Right lobe of liver (tissue), 4 donors: ENCODE results near the gene OPCML.

ENCODE experiments used
- CTCF ChIP-seq, 4 donors: fragments of 200-600 bp in 3 of 4; fragments of 450-650 bp in 1 of 4; IDR thresholded peaks; one replicate each; pipeline versions ENCODE4 v1.5.1 to v1.8.0; 2016 to 2022; ENCODE audit warnings: antibody characterized with exemption in 4 of 4, mild to moderate bottlenecking in 2 of 4
- POLR2A ChIP-seq: fragments of 450-650 bp; IDR thresholded peaks from one replicate; pipeline ENCODE4 v1.6.1; 2017; ENCODE audit warnings: antibody characterized with exemption, mild to moderate bottlenecking
- donor health status: DM: no; HTN: no; CAD: no.
- donor health status: DM: no; HTN: no; CAD: no.
- donor health status: DM: no; HTN: yes; CAD: no.

- TF ChIP-seq CTCF (IDR thresholded peaks at IDR 0.05), result no peak
- no peak for TF ChIP-seq POLR2A
These were observed 816.3 kb downstream of the OPCML start for GRCh38 chr11:132716037-132716436.
